Upper lobe of left lung (tissue), 4 donors: ENCODE measurements around the gene EEF1A2.

Experiments used
- POLR2A ChIP-seq, 4 donors: fragments of 450-650 bp; IDR thresholded peaks; one replicate each; pipeline ENCODE4 v1.5.1; 2016 to 2017; ENCODE audit warnings: antibody characterized with exemption in 4 of 4, mild to moderate bottlenecking in 2 of 4
- POLR2AphosphoS5 ChIP-seq, 2 donors: sonication (generic); formaldehyde crosslinking; IDR thresholded peaks; one replicate each; pipeline ENCODE4 v1.5.1; 2017; ENCODE audit warnings: antibody characterized with exemption in 2 of 2
- TF ChIP-seq, protein P1 (sequence below), 6 experiments: fragments of 450-650 bp in 4 of 6; fragments of 200-600 bp in 2 of 6; sonication (generic) in 2 of 6; IDR thresholded peaks; one replicate each; pipeline ENCODE4 v1.5.1; 2016 to 2019; ENCODE audit warnings: antibody characterized with exemption in 6 of 6

DNA sequence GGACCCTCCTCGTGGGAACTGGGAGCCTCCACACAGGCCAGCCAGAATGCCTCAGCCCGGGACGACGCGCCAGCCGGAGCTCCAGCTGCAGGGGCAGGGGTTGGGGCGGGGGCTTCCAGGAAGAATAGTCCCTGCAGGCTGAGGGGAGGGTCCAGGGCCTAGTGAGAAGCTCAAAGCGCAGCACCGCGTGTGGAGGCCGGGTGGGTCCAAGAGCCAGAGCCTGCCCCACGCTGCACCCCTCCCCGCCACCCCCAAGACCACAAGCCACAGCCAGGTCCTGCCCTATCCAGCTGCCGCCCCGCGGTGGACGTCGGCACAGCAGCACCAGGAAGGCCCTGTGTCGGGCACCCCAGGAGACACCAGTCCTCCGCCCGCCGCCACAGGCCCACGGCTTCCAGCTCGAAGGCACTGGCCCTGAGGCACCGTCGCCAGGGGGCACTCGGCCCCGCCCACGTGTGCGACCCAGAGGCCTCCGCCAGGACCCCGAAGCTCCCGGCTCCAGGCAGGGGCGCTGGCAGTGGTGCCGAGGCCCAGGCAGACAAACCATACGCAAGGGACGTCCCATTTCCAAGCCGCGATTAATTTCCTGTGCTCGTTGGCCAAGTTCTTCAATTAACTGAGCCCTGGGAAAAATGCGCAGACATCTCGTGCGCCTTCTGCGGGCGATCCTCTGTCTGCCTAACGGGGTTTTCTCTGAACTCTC lies 45.9 kb downstream of the EEF1A2 start:
- TF ChIP-seq, protein P1, sequence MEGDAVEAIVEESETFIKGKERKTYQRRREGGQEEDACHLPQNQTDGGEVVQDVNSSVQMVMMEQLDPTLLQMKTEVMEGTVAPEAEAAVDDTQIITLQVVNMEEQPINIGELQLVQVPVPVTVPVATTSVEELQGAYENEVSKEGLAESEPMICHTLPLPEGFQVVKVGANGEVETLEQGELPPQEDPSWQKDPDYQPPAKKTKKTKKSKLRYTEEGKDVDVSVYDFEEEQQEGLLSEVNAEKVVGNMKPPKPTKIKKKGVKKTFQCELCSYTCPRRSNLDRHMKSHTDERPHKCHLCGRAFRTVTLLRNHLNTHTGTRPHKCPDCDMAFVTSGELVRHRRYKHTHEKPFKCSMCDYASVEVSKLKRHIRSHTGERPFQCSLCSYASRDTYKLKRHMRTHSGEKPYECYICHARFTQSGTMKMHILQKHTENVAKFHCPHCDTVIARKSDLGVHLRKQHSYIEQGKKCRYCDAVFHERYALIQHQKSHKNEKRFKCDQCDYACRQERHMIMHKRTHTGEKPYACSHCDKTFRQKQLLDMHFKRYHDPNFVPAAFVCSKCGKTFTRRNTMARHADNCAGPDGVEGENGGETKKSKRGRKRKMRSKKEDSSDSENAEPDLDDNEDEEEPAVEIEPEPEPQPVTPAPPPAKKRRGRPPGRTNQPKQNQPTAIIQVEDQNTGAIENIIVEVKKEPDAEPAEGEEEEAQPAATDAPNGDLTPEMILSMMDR (IDR thresholded peaks at IDR 0.05): no peak
- TF ChIP-seq POLR2AphosphoS5 (IDR thresholded peaks at IDR 0.05) (no peak), POLR2A (IDR thresholded peaks at IDR 0.05) (no peak)
